HEK293 (cell line): Measurements from ENCODE around the gene GET3.

ENCODE experiments used
- EGR2 ChIP-seq: fragments of 450-650 bp; formaldehyde crosslinking; IDR thresholded peaks from 2 replicates; pipeline ENCODE4 v1.5.1; 2016; ENCODE audit warnings: low read depth, missing biosample characterization, missing genetic modification characterization
- FEZF1 ChIP-seq: fragments of 450-650 bp; formaldehyde crosslinking; IDR thresholded peaks from 2 replicates; pipeline ENCODE4 v1.5.1; 2016; ENCODE audit warnings: missing biosample characterization, missing genetic modification characterization
- PRDM2 ChIP-seq: fragments of 450-650 bp; formaldehyde crosslinking; IDR thresholded peaks from 2 replicates; pipeline ENCODE4 v1.5.1; 2016; ENCODE audit warnings: missing biosample characterization, missing genetic modification characterization, borderline replicate concordance
- REPIN1 ChIP-seq: fragments of 450-650 bp; formaldehyde crosslinking; IDR thresholded peaks from 2 replicates; pipeline ENCODE4 v1.5.1; 2017; ENCODE audit warnings: missing biosample characterization, missing genetic modification characterization, low read depth
- SP7 ChIP-seq: fragments of 450-650 bp; formaldehyde crosslinking; IDR thresholded peaks from 2 replicates; pipeline ENCODE4 v1.5.1; 2016; ENCODE audit warnings: missing biosample characterization, missing genetic modification characterization
- ZBTB17 ChIP-seq: fragments of 450-650 bp; formaldehyde crosslinking; IDR thresholded peaks from 2 replicates; pipeline ENCODE4 v1.5.1; 2016; ENCODE audit warnings: missing biosample characterization, missing genetic modification characterization
- ZBTB6 ChIP-seq: fragments of 450-650 bp; formaldehyde crosslinking; IDR thresholded peaks from 2 replicates; pipeline ENCODE4 v1.5.1; 2017; ENCODE audit warnings: missing biosample characterization, missing genetic modification characterization
- ZBTB8A ChIP-seq: fragments of 450-650 bp; formaldehyde crosslinking; IDR thresholded peaks from 2 replicates; pipeline ENCODE4 v1.5.1; 2016; ENCODE audit warnings: missing biosample characterization, missing genetic modification characterization
- ZNF202 ChIP-seq: fragments of 450-650 bp; formaldehyde crosslinking; IDR thresholded peaks from 2 replicates; pipeline ENCODE4 v1.5.1; 2016; ENCODE audit warnings: missing biosample characterization, missing genetic modification characterization, borderline replicate concordance
- ZNF211 ChIP-seq: fragments of 450-650 bp; formaldehyde crosslinking; IDR thresholded peaks from 2 replicates; pipeline ENCODE4 v1.5.1; 2016; ENCODE audit warnings: low read depth, missing biosample characterization, missing genetic modification characterization
- ZNF311 ChIP-seq: fragments of 450-650 bp; formaldehyde crosslinking; IDR thresholded peaks from 2 replicates; pipeline ENCODE4 v1.5.1; 2017; ENCODE audit warnings: missing biosample characterization, missing genetic modification characterization, borderline replicate concordance
- ZNF335 ChIP-seq: fragments of 450-650 bp; formaldehyde crosslinking; conservative IDR thresholded peaks from 2 replicates; pipeline ENCODE4 v1.5.1; 2016; ENCODE audit warnings: missing biosample characterization, missing genetic modification characterization
- ZNF366 ChIP-seq: fragments of 450-650 bp; formaldehyde crosslinking; conservative IDR thresholded peaks from 2 replicates; pipeline ENCODE4 v1.5.1; 2016; ENCODE audit warnings: missing biosample characterization, missing genetic modification characterization
- ZNF521 ChIP-seq: fragments of 450-650 bp; formaldehyde crosslinking; IDR thresholded peaks from 2 replicates; pipeline ENCODE4 v1.5.1; 2017; ENCODE audit warnings: missing biosample characterization, mild to moderate bottlenecking, missing genetic modification characterization
- ZNF558 ChIP-seq: fragments of 450-650 bp; formaldehyde crosslinking; IDR thresholded peaks from 2 replicates; pipeline ENCODE4 v1.5.1; 2016; ENCODE audit warnings: missing biosample characterization, missing genetic modification characterization
- ZNF626 ChIP-seq: fragments of 450-650 bp; sonication (Bioruptor Pico); formaldehyde crosslinking; IDR thresholded peaks from 2 replicates; pipeline ENCODE4 v1.5.1; 2018; ENCODE audit warnings: missing biosample characterization, missing genetic modification characterization, inconsistent platforms
- ZNF837 ChIP-seq: fragments of 450-650 bp; formaldehyde crosslinking; IDR thresholded peaks from 2 replicates; pipeline ENCODE4 v1.5.1; 2016; ENCODE audit warnings: missing biosample characterization, missing genetic modification characterization
- ZNF843 ChIP-seq: fragments of 450-650 bp; formaldehyde crosslinking; IDR thresholded peaks from 2 replicates; pipeline ENCODE4 v1.5.1; 2016; ENCODE audit warnings: missing biosample characterization, missing genetic modification characterization
- ZSCAN16 ChIP-seq: fragments of 450-650 bp; formaldehyde crosslinking; IDR thresholded peaks from 2 replicates; pipeline ENCODE4 v1.5.1; 2016; ENCODE audit warnings: missing biosample characterization, missing genetic modification characterization
- ZSCAN30 ChIP-seq: fragments of 450-650 bp; IDR thresholded peaks from 2 replicates; pipeline ENCODE4 v1.5.1; 2018; ENCODE audit warnings: missing biosample characterization, mild to moderate bottlenecking, missing genetic modification characterization, moderate library complexity
- TF ChIP-seq, protein P1 (sequence below): fragments of 450-650 bp; formaldehyde crosslinking; IDR thresholded peaks from 2 replicates; pipeline ENCODE4 v1.5.1; 2016; ENCODE audit warnings: missing biosample characterization, missing genetic modification characterization
- TF ChIP-seq, protein P2 (sequence below): fragments of 450-650 bp; formaldehyde crosslinking; IDR thresholded peaks from 2 replicates; pipeline ENCODE4 v1.5.1; 2017; ENCODE audit warnings: missing biosample characterization, missing genetic modification characterization
- TF ChIP-seq, protein P3 (sequence below): fragments of 450-650 bp; formaldehyde crosslinking; IDR thresholded peaks from 2 replicates; pipeline ENCODE4 v1.5.1; 2016; ENCODE audit warnings: missing biosample characterization, missing genetic modification characterization

The GET3 gene

DNA sequence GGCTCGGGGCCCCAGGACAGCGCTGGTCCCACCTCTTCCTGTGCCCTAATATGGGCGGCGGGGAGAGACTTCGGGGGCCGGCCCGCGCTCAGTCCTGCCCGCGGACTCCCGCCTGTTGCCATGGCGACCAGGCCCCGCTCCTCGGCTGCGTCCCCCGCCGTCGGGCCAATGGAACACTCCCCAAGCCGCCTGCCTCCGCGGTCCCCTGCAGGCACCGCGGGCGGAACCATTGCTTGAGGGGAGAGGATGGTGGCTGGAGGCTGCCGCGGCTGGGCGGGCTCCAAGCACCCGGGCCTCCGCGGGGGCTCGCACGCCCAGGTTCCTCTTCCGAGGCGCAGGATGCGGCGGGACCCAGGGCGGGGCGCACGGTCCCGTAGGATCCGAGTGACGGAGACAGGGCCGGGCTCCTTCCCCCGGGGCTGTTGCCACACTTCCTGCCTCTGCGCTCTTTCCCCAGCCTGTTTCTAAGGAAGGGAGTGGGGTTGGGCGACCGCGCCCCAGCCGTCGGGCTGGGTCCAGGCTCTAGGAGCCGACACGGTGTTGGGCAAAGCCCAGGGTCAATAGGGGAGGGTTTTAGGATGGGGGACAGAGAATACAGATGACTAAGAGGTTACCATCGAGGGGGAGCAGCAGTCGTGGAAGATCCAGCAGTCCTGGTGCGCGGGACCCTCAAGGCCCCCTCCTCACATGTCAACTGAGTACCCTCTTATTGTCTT lies 52.8 kb downstream of the GET3 start (continued):
- no peak for TF ChIP-seq ZNF558 (tag by site-specific recombination)
- no peak; the same call in 1 of the 2 replicates for TF ChIP-seq ZSCAN16
- TF ChIP-seq ZNF366 (tag by site-specific recombination): no peak; the same call in 1 of the 2 replicates
- no peak for TF ChIP-seq PRDM2 (tag by site-specific recombination)
- no peak for TF ChIP-seq ZNF202
- TF ChIP-seq ZNF521: no peak
- TF ChIP-seq ZNF626 (tag by site-specific recombination): no peak
- TF ChIP-seq ZNF311 (tag by site-specific recombination): no peak
- TF ChIP-seq ZBTB6: no peak
- TF ChIP-seq, protein P1, sequence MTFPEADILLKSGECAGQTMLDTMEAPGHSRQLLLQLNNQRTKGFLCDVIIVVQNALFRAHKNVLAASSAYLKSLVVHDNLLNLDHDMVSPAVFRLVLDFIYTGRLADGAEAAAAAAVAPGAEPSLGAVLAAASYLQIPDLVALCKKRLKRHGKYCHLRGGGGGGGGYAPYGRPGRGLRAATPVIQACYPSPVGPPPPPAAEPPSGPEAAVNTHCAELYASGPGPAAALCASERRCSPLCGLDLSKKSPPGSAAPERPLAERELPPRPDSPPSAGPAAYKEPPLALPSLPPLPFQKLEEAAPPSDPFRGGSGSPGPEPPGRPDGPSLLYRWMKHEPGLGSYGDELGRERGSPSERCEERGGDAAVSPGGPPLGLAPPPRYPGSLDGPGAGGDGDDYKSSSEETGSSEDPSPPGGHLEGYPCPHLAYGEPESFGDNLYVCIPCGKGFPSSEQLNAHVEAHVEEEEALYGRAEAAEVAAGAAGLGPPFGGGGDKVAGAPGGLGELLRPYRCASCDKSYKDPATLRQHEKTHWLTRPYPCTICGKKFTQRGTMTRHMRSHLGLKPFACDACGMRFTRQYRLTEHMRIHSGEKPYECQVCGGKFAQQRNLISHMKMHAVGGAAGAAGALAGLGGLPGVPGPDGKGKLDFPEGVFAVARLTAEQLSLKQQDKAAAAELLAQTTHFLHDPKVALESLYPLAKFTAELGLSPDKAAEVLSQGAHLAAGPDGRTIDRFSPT (tag by site-specific recombination): peak; percentile 62; the same call in 1 of the 2 replicates
- TF ChIP-seq REPIN1 (tag by site-specific recombination): no peak
- TF ChIP-seq ZNF211 (tag by site-specific recombination): no peak
- TF ChIP-seq EGR2 (tag by site-specific recombination): peak; percentile 86
- TF ChIP-seq, protein P2, sequence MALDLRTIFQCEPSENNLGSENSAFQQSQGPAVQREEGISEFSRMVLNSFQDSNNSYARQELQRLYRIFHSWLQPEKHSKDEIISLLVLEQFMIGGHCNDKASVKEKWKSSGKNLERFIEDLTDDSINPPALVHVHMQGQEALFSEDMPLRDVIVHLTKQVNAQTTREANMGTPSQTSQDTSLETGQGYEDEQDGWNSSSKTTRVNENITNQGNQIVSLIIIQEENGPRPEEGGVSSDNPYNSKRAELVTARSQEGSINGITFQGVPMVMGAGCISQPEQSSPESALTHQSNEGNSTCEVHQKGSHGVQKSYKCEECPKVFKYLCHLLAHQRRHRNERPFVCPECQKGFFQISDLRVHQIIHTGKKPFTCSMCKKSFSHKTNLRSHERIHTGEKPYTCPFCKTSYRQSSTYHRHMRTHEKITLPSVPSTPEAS (tag by site-specific recombination): no peak
- TF ChIP-seq ZBTB17 (tag by site-specific recombination): peak; percentile 94
- TF ChIP-seq FEZF1 (tag by site-specific recombination): no peak
- TF ChIP-seq ZBTB8A (tag by site-specific recombination): peak; percentile 100
- peak; percentile 94 for TF ChIP-seq ZSCAN30 (tag by site-specific recombination)
- peak; percentile 62 for TF ChIP-seq ZNF335 (tag by site-specific recombination)
- TF ChIP-seq ZNF837 (tag by site-specific recombination): no peak
- peak; percentile 93 for TF ChIP-seq SP7 (tag by site-specific recombination)
- peak; percentile 54; the same call in 1 of the 2 replicates for TF ChIP-seq ZNF843
- TF ChIP-seq, protein P3, sequence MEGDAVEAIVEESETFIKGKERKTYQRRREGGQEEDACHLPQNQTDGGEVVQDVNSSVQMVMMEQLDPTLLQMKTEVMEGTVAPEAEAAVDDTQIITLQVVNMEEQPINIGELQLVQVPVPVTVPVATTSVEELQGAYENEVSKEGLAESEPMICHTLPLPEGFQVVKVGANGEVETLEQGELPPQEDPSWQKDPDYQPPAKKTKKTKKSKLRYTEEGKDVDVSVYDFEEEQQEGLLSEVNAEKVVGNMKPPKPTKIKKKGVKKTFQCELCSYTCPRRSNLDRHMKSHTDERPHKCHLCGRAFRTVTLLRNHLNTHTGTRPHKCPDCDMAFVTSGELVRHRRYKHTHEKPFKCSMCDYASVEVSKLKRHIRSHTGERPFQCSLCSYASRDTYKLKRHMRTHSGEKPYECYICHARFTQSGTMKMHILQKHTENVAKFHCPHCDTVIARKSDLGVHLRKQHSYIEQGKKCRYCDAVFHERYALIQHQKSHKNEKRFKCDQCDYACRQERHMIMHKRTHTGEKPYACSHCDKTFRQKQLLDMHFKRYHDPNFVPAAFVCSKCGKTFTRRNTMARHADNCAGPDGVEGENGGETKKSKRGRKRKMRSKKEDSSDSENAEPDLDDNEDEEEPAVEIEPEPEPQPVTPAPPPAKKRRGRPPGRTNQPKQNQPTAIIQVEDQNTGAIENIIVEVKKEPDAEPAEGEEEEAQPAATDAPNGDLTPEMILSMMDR (tag by site-specific recombination): no peak; the same call in 1 of the 2 replicates
